H1 (cell line): ENCODE data around the gene CCDC47. TPM values are rescaled to one million over a fixed set of nuclear protein-coding genes. Genes with fewer than 3 reads are reported as not detected.

Experiments
- CTCF ChIA-PET: fragments of 300-600 bp; sonication (Branson Sonifier 250); formaldehyde crosslinking; loops from one replicate; lab custom pipeline; 2021; ENCODE audit not compliant: partially characterized antibody; lab: Charles Lee
- POLR2A ChIA-PET: fragments of 300-600 bp; sonication (Branson Sonifier 250); formaldehyde crosslinking; loops from one replicate; lab custom pipeline; 2021; ENCODE audit warnings: inconsistent platforms; ENCODE audit not compliant: partially characterized antibody; lab: Charles Lee
- DNase-seq, 2 experiments: peaks; one replicate each; pipeline versions ENCODE4 v3.0.0 to v3.0.0-alpha.2; 2010 to 2022; ENCODE audit warnings: low spot score in 2 of 2, low read depth in 1 of 2, mixed read lengths in 1 of 2
- FAIRE-seq: peaks from 2 replicates; lab custom pipeline; 2011; peaks lifted over from hg19 to GRCh38; lab: Jason Lieb, UNC
- H2AFZ ChIP-seq: 2 replicates; pipeline ENCODE4 v1.8.1; 2012; ENCODE audit warnings: low read length, inconsistent platforms
- H2AK5ac ChIP-seq: 2 replicates; pipeline ENCODE4 v1.6.1; 2013; ENCODE audit warnings: low read depth, low read length
- H2BK120ac ChIP-seq: replicated peaks from 2 replicates; pipeline ENCODE3; 2013; ENCODE audit warnings: low read depth, low read length, inconsistent platforms
- H2BK12ac ChIP-seq: 2 replicates; pipeline ENCODE4 v1.6.1; 2013; ENCODE audit warnings: low read depth, low read length
- H2BK15ac ChIP-seq: 2 replicates; pipeline ENCODE4 v1.6.1; 2013; ENCODE audit warnings: low read length
- H2BK20ac ChIP-seq: 2 replicates; pipeline ENCODE4 v1.6.1; 2013; ENCODE audit warnings: low read length
- H2BK5ac ChIP-seq: 2 replicates; pipeline ENCODE4 v1.6.1; 2013; ENCODE audit warnings: low read depth, low read length
- H3K14ac ChIP-seq: 2 replicates; pipeline ENCODE4 v1.6.1; 2013; ENCODE audit warnings: inconsistent platforms; ENCODE audit not compliant: insufficient read length
- H3K18ac ChIP-seq: 2 replicates; pipeline ENCODE4 v1.6.1; 2013; ENCODE audit warnings: low read length; ENCODE audit errors: extremely low read depth
- H3K23ac ChIP-seq: 2 replicates; pipeline ENCODE4 v1.6.1; 2013; ENCODE audit warnings: inconsistent platforms; ENCODE audit not compliant: insufficient read length
- H3K23me2 ChIP-seq: 2 replicates; pipeline ENCODE4 v1.6.1; 2013; ENCODE audit warnings: low read depth, low read length
- H3K27ac ChIP-seq: 2 replicates; pipeline ENCODE4 v1.6.1; 2011; ENCODE audit warnings: low read depth, low read length, inconsistent platforms
- H3K27me3 ChIP-seq, 4 experiments: replicated peaks in 1 of 4; 1 replicate in 1 of 4; 2 replicates in 3 of 4; pipeline versions ENCODE4 v1.6.1 to v1.8.1; 2011 to 2013; ENCODE audit warnings: low read length in 3 of 4, mild to moderate bottlenecking in 3 of 4, inconsistent platforms in 2 of 4, mixed read lengths in 2 of 4, moderate library complexity in 1 of 4; ENCODE audit not compliant: control insufficient read depth in 3 of 4, insufficient read depth in 3 of 4; ENCODE audit errors: extremely low read depth in 1 of 4
- H3K36me3 ChIP-seq, 4 experiments: 2 replicates each; pipeline versions ENCODE4 v1.6.1 to v1.8.1; 2011 to 2013; ENCODE audit warnings: mild to moderate bottlenecking in 4 of 4, low read length in 3 of 4, moderate library complexity in 2 of 4, control low read depth in 1 of 4, inconsistent platforms in 1 of 4; ENCODE audit not compliant: insufficient read depth in 4 of 4, control insufficient read depth in 2 of 4
- H3K4ac ChIP-seq: replicated peaks from 2 replicates; pipeline ENCODE3; 2013; ENCODE audit warnings: low read length, low read depth, mixed read lengths, inconsistent platforms; ENCODE audit not compliant: insufficient read length
- H3K4me1 ChIP-seq, 4 experiments: replicated peaks in 1 of 4; 1 replicate in 1 of 4; 2 replicates in 3 of 4; pipeline versions ENCODE4 v1.6.1 to v1.8.1; 2011 to 2013; ENCODE audit warnings: low read length in 3 of 4, inconsistent platforms in 2 of 4, mixed read lengths in 1 of 4; ENCODE audit not compliant: insufficient read depth in 4 of 4, control insufficient read depth in 3 of 4
- H3K4me2 ChIP-seq, 2 experiments: 2 replicates each; pipeline versions ENCODE4 v1.6.1 to v1.8.1; 2011 to 2013; ENCODE audit warnings: low read depth in 2 of 2, low read length in 2 of 2, control low read depth in 1 of 2, inconsistent platforms in 1 of 2, mild to moderate bottlenecking in 1 of 2; ENCODE audit not compliant: insufficient read depth in 1 of 2
- H3K4me3 ChIP-seq, 4 experiments: fragments of 200-600, 300-600 bp in 1 of 4; sonication (generic), shearing (Covaris generic), sonication (Bioruptor Twin) in 1 of 4; 2 replicates each; pipeline versions ENCODE4 v1.5.1 to v1.8.1; 2011 to 2016; ENCODE audit warnings: low read length in 4 of 4, low read depth in 3 of 4, control low read depth in 2 of 4, inconsistent platforms in 2 of 4, mild to moderate bottlenecking in 2 of 4, mixed read lengths in 1 of 4, moderate library complexity in 1 of 4; ENCODE audit not compliant: insufficient read depth in 2 of 4; ENCODE audit errors: extremely low read depth in 1 of 4
- H3K56ac ChIP-seq: replicated peaks from 2 replicates; pipeline ENCODE3; 2013; ENCODE audit warnings: low read depth, mild to moderate bottlenecking, mixed read lengths, low read length, inconsistent platforms; ENCODE audit not compliant: insufficient read length
- H3K79me1 ChIP-seq: 2 replicates; pipeline ENCODE4 v1.6.1; 2013; ENCODE audit warnings: low read depth, low read length, control low read depth
- H3K79me2 ChIP-seq, 2 experiments: 2 replicates each; pipeline versions ENCODE4 v1.6.1 to v1.8.1; 2012 to 2013; ENCODE audit warnings: low read length in 2 of 2, mild to moderate bottlenecking in 2 of 2, inconsistent platforms in 1 of 2; ENCODE audit not compliant: insufficient read depth in 2 of 2, control insufficient read depth in 1 of 2
- H3K9ac ChIP-seq, 4 experiments: replicated peaks in 1 of 4; 1 replicate in 1 of 4; 2 replicates in 3 of 4; pipeline versions ENCODE4 v1.6.1 to v1.8.1; 2011 to 2013; ENCODE audit warnings: low read depth in 3 of 4, low read length in 3 of 4, control low read depth in 2 of 4, mild to moderate bottlenecking in 2 of 4, moderate library complexity in 2 of 4, inconsistent platforms in 1 of 4; ENCODE audit errors: extremely low read depth in 1 of 4
- H3K9me3 ChIP-seq, 2 experiments: 2 replicates each; pipeline versions ENCODE4 v1.6.1 to v1.8.1; 2012 to 2013; ENCODE audit warnings: mild to moderate bottlenecking in 2 of 2, moderate library complexity in 2 of 2, control low read depth in 1 of 2, inconsistent platforms in 1 of 2, low read depth in 1 of 2, low read length in 1 of 2, mixed read lengths in 1 of 2; ENCODE audit not compliant: insufficient read depth in 2 of 2
- H4K20me1 ChIP-seq, 2 experiments: replicated peaks in 1 of 2; 2 replicates each; pipeline versions ENCODE3 to v1.8.1; 2011 to 2013; ENCODE audit warnings: inconsistent platforms in 2 of 2, low read length in 2 of 2, mild to moderate bottlenecking in 1 of 2; ENCODE audit not compliant: insufficient read depth in 2 of 2, control insufficient read depth in 1 of 2
- H4K5ac ChIP-seq: 2 replicates; pipeline ENCODE4 v1.6.1; 2013; ENCODE audit warnings: low read length, low read depth, mixed read lengths, inconsistent platforms; ENCODE audit not compliant: insufficient read length
- H4K8ac ChIP-seq: 2 replicates; pipeline ENCODE4 v1.8.0; 2013; ENCODE audit warnings: mild to moderate bottlenecking, moderate library complexity, low read length, inconsistent platforms; ENCODE audit not compliant: insufficient read depth; ENCODE audit errors: extremely low read depth
- H4K91ac ChIP-seq: replicated peaks from 2 replicates; pipeline ENCODE3; 2013; ENCODE audit warnings: low read length, mixed read lengths, inconsistent platforms; ENCODE audit not compliant: insufficient read length
- E2F6 ChIP-seq: IDR thresholded peaks from 2 replicates; pipeline ENCODE4 v1.6.1; 2012; ENCODE audit warnings: inconsistent platforms
- JUND ChIP-seq: IDR thresholded peaks from 2 replicates; pipeline ENCODE4 v1.6.1; 2011; ENCODE audit warnings: mild to moderate bottlenecking, improper control_type of control experiment, low read length
- MAX ChIP-seq: IDR thresholded peaks from 2 replicates; pipeline ENCODE4 v1.6.1; 2012; ENCODE audit warnings: inconsistent platforms
- SIN3A ChIP-seq, 2 experiments: IDR thresholded peaks in 1 of 2; conservative IDR thresholded peaks in 1 of 2; 2 replicates each; pipeline ENCODE4 v1.6.1; 2011 to 2012; ENCODE audit warnings: low read length in 2 of 2, improper control_type of control experiment in 1 of 2, low read depth in 1 of 2, mild to moderate bottlenecking in 1 of 2
- WGBS, 2 experiments: shearing (Covaris generic) in 1 of 2; methylation state at CpG; one replicate each; pipeline versions ENCODE4 v1.1.6 to v1.1.7; 2013 to 2015; ENCODE audit warnings: low lambda C conversion rate in 2 of 2, mixed read lengths in 2 of 2, inconsistent platforms in 1 of 2, low coverage in 1 of 2, missing lambda C conversion rate in 1 of 2; ENCODE audit not compliant: insufficient replicate concordance in 2 of 2, insufficient coverage in 1 of 2, insufficient read length in 1 of 2; ENCODE audit errors: extremely low coverage in 1 of 2, missing lambda C conversion rate in 1 of 2; 5-methylcytosine and 5-hydroxymethylcytosine counted together
- polyA plus RNA-seq, 7 experiments: library from polyadenylated mRNA; depleted of rRNA in 3 of 7; stranded (reverse) in 5 of 7; unstranded in 2 of 7; fragments of >200 nt in 5 of 7; fragments of 200-250 nt in 2 of 7; gene quantifications; 1 replicate in 5 of 7; 2 replicates in 1 of 7; 4 replicates in 1 of 7; pipeline versions ENCODE4 v1.2.1 to v1.2.3, GENCODE V29; 2011 to 2013; ENCODE audit warnings: missing spikeins in 2 of 7, mixed read lengths in 2 of 7
- total RNA-seq: library from RNA; stranded (reverse); fragmentation: NEBNext Ultra II Directional; extraction: Animal tissue kit (Norgen Biotek cat#: 25700); gene quantifications from 2 replicates; pipeline ENCODE4 v1.2.1, GENCODE V29; 2021

CCDC47 gene
- total and polyA plus RNA-seq, 2 of the 8 experiments (the other 6 are each of a cell fraction or from before 2014, with no cell fraction given), result 21.2 to 83.1 TPM

GRCh38 chr17:63768433-63768832, 5.0 kb downstream of the CCDC47 start:
- H2BK15ac ChIP-seq, result no peak overlapping the region
- no peak overlapping the region for H2BK120ac ChIP-seq
- H3K23me2 ChIP-seq, result no peaks in the 10 kb centered on the region; the same call in 1 of the 2 replicates
- H3K27ac ChIP-seq, result no peak overlapping the region
- H3K9ac ChIP-seq, result no peak overlapping the region; a peak in 1 of 7 replicates
- H3K18ac ChIP-seq, result no peak overlapping the region
- CTCF ChIA-PET, result interaction anchor here (0.9 to 1.0 kb wide), 2 partner anchors 21 to 58 kb away, joined by 3 read pairs; no protein-coding TSS in a partner anchor
- H2BK12ac ChIP-seq, result no peak overlapping the region
- no peak overlapping the region for H2AFZ ChIP-seq
- TF ChIP-seq E2F6, result 0 out of 2 replicates have a peak, but pooled peaks have one; percentile 11
- no peak for TF ChIP-seq JUND
- TF ChIP-seq MAX, result peak; percentile 27; the same call in 1 of the 2 replicates
- no peak for TF ChIP-seq SIN3A (conservative IDR thresholded peaks at IDR 0.05 in 1 of 2, IDR thresholded peaks at IDR 0.05 in 1 of 2; ENCODE audit: low read depth in 1 of 2, low read length in 2 of 2)
- DNase-seq (no peak), FAIRE-seq (no peak)
- H3K27me3 ChIP-seq, result no peaks in the 10 kb centered on the region
- no peak overlapping the region for H4K5ac ChIP-seq
- POLR2A ChIA-PET, result interaction anchor here (1.6 to 1.8 kb wide), 2 partner anchors 11 to 12 kb away, joined by 3 to 9 read pairs; no protein-coding TSS in a partner anchor
- no peak overlapping the region for H3K56ac ChIP-seq
- no peak overlapping the region for H3K4ac ChIP-seq
- no peaks in the 10 kb centered on the region; the same call in 1 of the 2 replicates for H3K79me1 ChIP-seq
- H3K36me3 ChIP-seq, result peaks cover 0 to 26% (median 10%) of the 10 kb centered on the region in 4 experiments; a peak in 5 of 8 replicates
- H3K23ac ChIP-seq, result no peak overlapping the region
- H4K20me1 ChIP-seq, result peaks cover 0 to 4% of the 10 kb centered on the region in 2 experiments
- H3K4me1 ChIP-seq, result peaks cover 0 to 3% (median 0%) of the 10 kb centered on the region in 4 experiments; a peak in 1 of 7 replicates
- H2AK5ac ChIP-seq, result no peak overlapping the region
- H3K4me2 ChIP-seq, result no peak overlapping the region
- WGBS, 2 experiments, result 84% methylated on average over 7 of the region's 7 CpGs; no CpG with 5 or more reads in 1 of the 2 experiments
- H4K91ac ChIP-seq, result no peak overlapping the region
- H2BK20ac ChIP-seq, result no peak overlapping the region
- H2BK5ac ChIP-seq, result no peak overlapping the region
- no peak overlapping the region for H3K14ac ChIP-seq
- peaks cover 24 to 77% of the 10 kb centered on the region in 2 experiments for H3K79me2 ChIP-seq
- H3K9me3 ChIP-seq, result no peaks in the 10 kb centered on the region
- H3K4me3 ChIP-seq, result no peak overlapping the region
- H4K8ac ChIP-seq, result no peak overlapping the region
